Vagina (tissue), 2 donors: ENCODE data around the gene MARCKS.

Experiments used
- CTCF ChIP-seq, 3 experiments: fragments of 450-650 bp in 2 of 3; fragments of 200-600 bp in 1 of 3; sonication (generic) in 1 of 3; IDR thresholded peaks; one replicate each; pipeline ENCODE4 v1.5.1; 2017 to 2019; ENCODE audit warnings: antibody characterized with exemption in 3 of 3, mild to moderate bottlenecking in 2 of 3, moderate library complexity in 2 of 3
- POLR2A ChIP-seq, 2 donors: fragments of 450-650 bp; IDR thresholded peaks; one replicate each; pipeline ENCODE4 v1.6.1; 2017; ENCODE audit warnings: antibody characterized with exemption in 2 of 2, mild to moderate bottlenecking in 2 of 2, moderate library complexity in 2 of 2

- no peak for TF ChIP-seq CTCF (IDR thresholded peaks at IDR 0.05)
- TF ChIP-seq POLR2A (IDR thresholded peaks at IDR 0.05): no peak
Measured at GRCh38 chr6:113860181-113860955, 3.2 kb downstream of the MARCKS start.
